Stimulated activated CD8-positive, alpha-beta memory T cell treated with anti-CD3 and anti-CD28 coated beads, Interleukin-4, amount 100 ng/mL, for 24 hours (primary cell): ENCODE measurements around the gene PPP2R1B.

Experiments
- DNase-seq: peaks from one replicate; pipeline ENCODE4 v3.0.0-alpha.2; 2020; ENCODE audit warnings: low read depth

PPP2R1B gene

DNA sequence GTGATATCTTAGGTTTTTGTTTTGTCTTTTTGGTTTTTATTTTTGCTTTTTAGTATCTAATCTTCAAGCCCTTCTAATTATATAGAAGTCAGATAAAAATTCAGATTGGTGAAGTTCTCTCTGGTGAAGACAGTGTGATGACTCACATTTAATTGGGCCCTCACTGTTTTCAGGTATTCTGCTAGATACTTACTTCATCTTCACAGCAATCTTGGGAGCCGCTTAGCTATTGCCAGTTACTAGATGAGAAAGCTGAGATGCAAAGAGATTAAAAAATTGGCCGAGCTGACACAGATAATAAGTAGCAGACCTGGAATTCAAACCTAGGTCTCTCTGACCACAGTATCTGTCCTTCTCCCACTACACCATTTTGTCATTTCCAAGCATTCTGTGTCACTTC lies 75.0 kb downstream of the PPP2R1B start:
- DNase-seq = no peak

DNA sequence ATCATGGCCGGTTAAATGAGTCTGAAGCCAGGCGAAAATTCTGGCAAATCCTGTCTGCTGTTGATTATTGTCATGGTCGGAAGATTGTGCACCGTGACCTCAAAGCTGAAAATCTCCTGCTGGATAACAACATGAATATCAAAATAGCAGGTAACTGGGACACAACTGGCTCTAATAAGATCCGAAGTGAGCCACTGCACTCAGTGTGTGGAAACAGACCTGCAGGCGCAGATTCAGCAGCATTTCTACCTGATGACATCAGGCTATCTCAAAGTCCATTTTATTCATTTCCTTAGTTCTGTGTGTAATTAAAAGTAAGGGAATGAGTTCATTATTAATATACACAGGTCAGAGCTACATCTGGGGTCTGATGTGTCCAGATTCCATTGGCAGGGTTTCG lies 78.2 kb downstream of the PPP2R1B start:
- no peak for DNase-seq

DNA sequence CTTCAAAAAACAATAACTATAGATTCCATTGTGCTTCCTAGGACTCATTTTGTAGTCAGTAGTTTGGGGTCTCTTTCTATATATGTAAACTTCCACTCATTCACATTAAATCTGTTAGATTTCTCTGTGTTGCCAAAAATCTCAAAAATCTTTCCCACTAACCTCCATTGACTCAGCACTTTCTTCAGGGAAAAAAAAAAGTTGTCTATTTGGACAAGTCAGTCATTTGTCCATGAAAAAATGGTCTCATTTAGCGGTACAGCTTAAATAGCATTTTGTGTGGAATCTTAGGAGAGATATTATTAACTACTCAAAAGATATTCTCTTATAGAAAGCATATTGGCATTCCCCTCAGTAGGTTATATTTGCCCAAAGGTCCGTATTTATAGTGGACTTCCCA lies 81.9 kb downstream of the PPP2R1B start:
- DNase-seq = no peak

DNA sequence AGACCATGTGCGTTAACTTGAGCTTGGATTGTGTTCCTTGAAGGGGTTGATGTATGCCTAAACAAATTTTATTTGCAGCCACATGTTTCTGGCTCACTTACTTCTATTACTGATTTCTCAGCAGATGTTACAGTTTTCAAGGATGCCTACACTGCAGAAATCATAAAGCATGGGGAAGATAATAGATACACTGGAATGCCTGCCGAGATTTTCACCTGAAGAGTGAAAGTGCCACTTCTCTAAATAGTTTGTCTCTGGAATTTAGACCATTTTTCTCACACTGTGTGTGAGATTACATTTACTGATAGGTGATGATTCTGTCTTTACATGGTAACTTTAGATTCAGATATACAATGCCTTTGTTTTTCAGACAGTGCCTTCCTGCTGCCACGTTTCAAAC lies 82.4 kb downstream of the PPP2R1B start:
- no peak for DNase-seq

DNA sequence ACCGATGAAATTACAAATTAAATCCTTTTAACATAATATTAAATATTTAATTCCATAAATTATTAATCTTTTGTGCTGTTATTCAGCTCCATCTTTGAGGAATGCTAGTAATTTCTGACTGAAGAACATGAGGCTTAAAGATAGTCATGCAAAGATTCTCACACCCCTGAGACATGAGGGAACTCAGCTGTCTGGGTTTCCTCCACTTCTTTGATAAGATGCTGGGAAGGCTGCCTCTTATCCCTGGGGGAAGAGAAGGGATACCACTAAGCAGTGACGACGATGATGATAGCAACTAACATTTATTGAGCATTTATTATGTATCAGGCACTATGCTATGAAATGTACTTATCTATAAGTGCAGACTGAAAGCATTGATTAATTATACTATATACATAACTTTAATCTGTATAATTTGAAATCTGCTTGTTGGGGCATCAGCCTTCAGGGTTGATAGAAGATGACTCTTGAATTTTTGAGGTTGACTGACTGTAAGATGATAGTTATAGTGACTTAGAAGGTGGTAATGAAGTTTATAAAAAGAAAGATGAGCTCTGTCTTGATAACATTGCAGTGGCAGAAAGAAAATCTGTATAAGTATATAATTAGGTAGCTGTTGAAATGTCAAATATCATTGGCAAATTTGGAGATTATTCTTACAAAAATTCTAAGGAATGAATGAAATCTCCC lies 85.6 kb downstream of the PPP2R1B start:
- no peak for DNase-seq
